ENCODE measurements around the gene CXCL16.
"Not testable (repeated sequence)": the region's sequence is repeated elsewhere in the genome, so short reads cannot be mapped to it uniquely, and the experiment has no call there.

CXCL16 gene

GRCh38 chr17:4720787-4721186, 18.9 kb downstream of the CXCL16 start:
- no peak for DNase-seq

GRCh38 chr17:4719684-4720221, 20.0 kb downstream of the CXCL16 start:
- no peak for DNase-seq

GRCh38 chr17:4719146-4719545, 20.6 kb downstream of the CXCL16 start:
- DNase-seq: no peak

- no peak for DNase-seq
These were observed 21.5 kb downstream of the CXCL16 start for GRCh38 chr17:4718276-4718675.

- no peak for DNase-seq
These were observed 21.9 kb downstream of the CXCL16 start for GRCh38 chr17:4717791-4718190.

GRCh38 chr17:4716081-4716480, 23.6 kb downstream of the CXCL16 start:
- DNase-seq: no peak

GRCh38 chr17:4715063-4715744, 24.5 kb downstream of the CXCL16 start:
- no peak for DNase-seq

GRCh38 chr17:4714340-4715062, 25.2 kb downstream of the CXCL16 start:
- not testable (repeated sequence) for DNase-seq

- DNase-seq: no peak
These were observed 27.2 kb downstream of the CXCL16 start for GRCh38 chr17:4712526-4712925.

GRCh38 chr17:4711661-4712181, 28.0 kb downstream of the CXCL16 start:
- peak; percentile 66 for DNase-seq

- DNase-seq: no peak
These were observed 28.8 kb downstream of the CXCL16 start for GRCh38 chr17:4710693-4711634.

GRCh38 chr17:4709794-4710692, 29.7 kb downstream of the CXCL16 start, which contains the start of gene ARRB2:
Gene ARRB2 (plus strand): TSS chr17:4710632. CDS start chr17:4710722, 90 bp downstream.
- peak; percentile 84 for DNase-seq

- DNase-seq: no peak
These were observed 31.3 kb downstream of the CXCL16 start for GRCh38 chr17:4708436-4708835.

GRCh38 chr17:4706121-4706520, 33.6 kb downstream of the CXCL16 start:
- no peak for DNase-seq

- DNase-seq: no peak
These were observed 34.7 kb downstream of the CXCL16 start for GRCh38 chr17:4704991-4705390.

- DNase-seq: not testable (repeated sequence)
These were observed 35.2 kb downstream of the CXCL16 start for GRCh38 chr17:4704574-4704907.

GRCh38 chr17:4703330-4703691, 36.4 kb downstream of the CXCL16 start:
- no peak for DNase-seq

GRCh38 chr17:4701116-4701515, 38.6 kb downstream of the CXCL16 start:
- DNase-seq: no peak

- not testable (repeated sequence) for DNase-seq
These were observed 40.2 kb downstream of the CXCL16 start for GRCh38 chr17:4699401-4700056.

- no peak for DNase-seq
These were observed 43.3 kb downstream of the CXCL16 start for GRCh38 chr17:4696437-4696805.

- DNase-seq: no peak
These were observed 46.3 kb downstream of the CXCL16 start for GRCh38 chr17:4693416-4693815.
